ENCODE data around the gene AASDH. TPM values are rescaled to one million over a fixed set of nuclear protein-coding genes. Genes with fewer than 3 reads are reported as not detected.

The AASDH gene
- total RNA-seq, 1 donor from 2014 or later = 14.6 TPM

DNA sequence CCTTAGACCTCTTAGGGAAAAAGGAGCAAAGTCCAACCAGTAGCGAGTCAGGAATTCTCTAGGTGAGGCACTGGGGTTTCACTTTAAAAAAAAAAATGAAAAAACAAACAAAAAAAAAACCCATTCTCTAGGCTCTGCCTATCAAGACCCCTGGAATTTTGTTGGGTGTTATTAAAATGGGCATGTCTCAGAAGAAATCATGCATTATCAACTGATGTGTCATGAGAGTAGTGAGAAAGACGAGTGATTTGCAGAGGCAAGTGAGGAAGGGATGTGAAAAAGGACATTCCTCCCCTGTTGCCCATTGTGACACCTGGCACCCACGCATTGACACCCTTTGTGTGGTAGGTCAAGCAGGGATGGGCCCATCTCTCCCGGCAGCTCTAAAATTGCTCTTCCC is 78.9 kb downstream of the AASDH start:
- DNase-seq = no peak
- no peak overlapping the region for H3K4me3 ChIP-seq
- no peaks in the 10 kb centered on the region for H3K27me3 ChIP-seq
- no peaks in the 10 kb centered on the region for H3K4me1 ChIP-seq
- H3K36me3 ChIP-seq = no peaks in the 10 kb centered on the region
- no peaks in the 10 kb centered on the region for H3K9me3 ChIP-seq
- intact Hi-C loops (cut with DNase I) = no loop called here
- no peak overlapping the region for H3K27ac ChIP-seq
- TF ChIP-seq, protein P1, sequence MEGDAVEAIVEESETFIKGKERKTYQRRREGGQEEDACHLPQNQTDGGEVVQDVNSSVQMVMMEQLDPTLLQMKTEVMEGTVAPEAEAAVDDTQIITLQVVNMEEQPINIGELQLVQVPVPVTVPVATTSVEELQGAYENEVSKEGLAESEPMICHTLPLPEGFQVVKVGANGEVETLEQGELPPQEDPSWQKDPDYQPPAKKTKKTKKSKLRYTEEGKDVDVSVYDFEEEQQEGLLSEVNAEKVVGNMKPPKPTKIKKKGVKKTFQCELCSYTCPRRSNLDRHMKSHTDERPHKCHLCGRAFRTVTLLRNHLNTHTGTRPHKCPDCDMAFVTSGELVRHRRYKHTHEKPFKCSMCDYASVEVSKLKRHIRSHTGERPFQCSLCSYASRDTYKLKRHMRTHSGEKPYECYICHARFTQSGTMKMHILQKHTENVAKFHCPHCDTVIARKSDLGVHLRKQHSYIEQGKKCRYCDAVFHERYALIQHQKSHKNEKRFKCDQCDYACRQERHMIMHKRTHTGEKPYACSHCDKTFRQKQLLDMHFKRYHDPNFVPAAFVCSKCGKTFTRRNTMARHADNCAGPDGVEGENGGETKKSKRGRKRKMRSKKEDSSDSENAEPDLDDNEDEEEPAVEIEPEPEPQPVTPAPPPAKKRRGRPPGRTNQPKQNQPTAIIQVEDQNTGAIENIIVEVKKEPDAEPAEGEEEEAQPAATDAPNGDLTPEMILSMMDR (IDR thresholded peaks at IDR 0.05) = no peak
- no peak for ATAC-seq

DNA sequence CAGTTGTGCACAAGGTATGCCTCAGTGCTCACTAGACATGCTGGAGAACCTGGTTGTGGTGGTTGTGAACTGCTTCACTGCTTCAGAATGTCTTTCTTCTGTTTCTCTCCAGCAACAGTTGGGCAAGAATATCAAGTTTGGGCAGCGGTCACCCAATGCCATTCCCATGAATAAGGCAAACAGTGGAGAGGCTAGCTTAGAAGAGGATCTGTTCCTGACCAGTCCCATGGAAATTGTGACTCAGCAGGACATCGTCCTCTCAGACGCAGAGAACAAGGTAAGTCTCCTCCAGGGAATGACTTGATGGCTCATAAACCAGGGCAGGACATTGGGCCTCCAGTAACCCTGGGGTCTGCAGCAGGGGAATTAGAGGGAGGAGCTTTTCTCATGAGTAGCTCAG is 79.9 kb downstream of the AASDH start:
- no peaks in the 10 kb centered on the region for H3K27me3 ChIP-seq

DNA sequence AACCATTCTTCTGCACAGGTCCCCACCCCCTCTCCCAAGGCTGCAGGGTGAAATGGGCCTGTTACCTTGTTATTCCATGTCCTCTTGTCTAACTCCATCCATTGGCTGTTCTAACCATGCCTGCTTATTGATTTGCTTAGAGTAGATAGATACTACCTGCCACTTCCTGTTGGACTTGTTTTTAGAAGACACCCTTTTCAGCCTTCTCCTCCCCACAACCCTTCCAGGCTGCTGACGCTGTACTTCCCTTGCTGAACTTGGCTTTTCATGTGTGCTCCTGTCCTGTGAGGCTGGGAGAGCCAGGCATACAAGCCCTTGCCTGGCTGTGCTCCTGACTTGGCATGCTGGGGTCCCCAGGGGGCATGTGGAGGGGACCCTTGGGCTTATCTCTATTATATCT is 81.9 kb downstream of the AASDH start:
- no peaks in the 10 kb centered on the region for H3K4me1 ChIP-seq
- no peaks in the 10 kb centered on the region for H3K36me3 ChIP-seq
- DNase-seq (no peak), ATAC-seq (no peak)
- intact Hi-C loops (cut with DNase I) = no loop called here
- no peaks in the 10 kb centered on the region for H3K9me3 ChIP-seq
- H3K27me3 ChIP-seq = no peaks in the 10 kb centered on the region
- H3K27ac ChIP-seq = no peak overlapping the region
- TF ChIP-seq, protein P1 (IDR thresholded peaks at IDR 0.05) = no peak
- H3K4me3 ChIP-seq = no peak overlapping the region

More for the DNA sequence above, 79.9 kb downstream of the AASDH start:
- no peak overlapping the region for H3K27ac ChIP-seq
- intact Hi-C loops (cut with DNase I) = no loop called here
- H3K4me3 ChIP-seq = no peak overlapping the region
- H3K9me3 ChIP-seq = no peaks in the 10 kb centered on the region
- DNase-seq (no peak), ATAC-seq (no peak)
- H3K4me1 ChIP-seq = no peaks in the 10 kb centered on the region
- TF ChIP-seq, protein P1 (IDR thresholded peaks at IDR 0.05) = no peak
- no peaks in the 10 kb centered on the region for H3K36me3 ChIP-seq

DNA sequence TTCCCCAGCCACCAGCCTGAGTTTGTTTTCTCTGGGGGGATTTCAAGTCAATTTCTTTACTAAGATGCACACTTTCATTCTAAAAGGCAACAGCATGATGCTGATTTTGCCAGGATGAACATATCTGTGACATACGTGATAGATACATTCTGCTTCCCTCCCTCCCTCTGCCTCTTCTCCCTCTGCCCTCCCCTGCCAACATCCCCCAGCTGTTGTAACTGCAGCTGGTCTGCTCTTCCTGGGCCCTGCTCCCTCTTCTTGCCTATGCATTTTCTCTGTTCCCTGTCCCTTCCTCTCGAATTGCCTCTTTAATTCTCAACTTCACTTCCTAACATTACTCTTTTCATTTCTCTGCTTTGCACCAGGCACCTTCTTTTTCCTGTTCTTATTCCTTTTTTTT is 83.4 kb downstream of the AASDH start:
- ATAC-seq (no peak), DNase-seq (no peak)
- H3K4me1 ChIP-seq = no peaks in the 10 kb centered on the region
- no peak overlapping the region for H3K27ac ChIP-seq
- H3K4me3 ChIP-seq = no peak overlapping the region
- H3K27me3 ChIP-seq = no peaks in the 10 kb centered on the region
- no peaks in the 10 kb centered on the region for H3K9me3 ChIP-seq
- TF ChIP-seq, protein P1 (IDR thresholded peaks at IDR 0.05) = no peak
- no peaks in the 10 kb centered on the region for H3K36me3 ChIP-seq
- intact Hi-C loops (cut with DNase I) = no loop called here

DNA sequence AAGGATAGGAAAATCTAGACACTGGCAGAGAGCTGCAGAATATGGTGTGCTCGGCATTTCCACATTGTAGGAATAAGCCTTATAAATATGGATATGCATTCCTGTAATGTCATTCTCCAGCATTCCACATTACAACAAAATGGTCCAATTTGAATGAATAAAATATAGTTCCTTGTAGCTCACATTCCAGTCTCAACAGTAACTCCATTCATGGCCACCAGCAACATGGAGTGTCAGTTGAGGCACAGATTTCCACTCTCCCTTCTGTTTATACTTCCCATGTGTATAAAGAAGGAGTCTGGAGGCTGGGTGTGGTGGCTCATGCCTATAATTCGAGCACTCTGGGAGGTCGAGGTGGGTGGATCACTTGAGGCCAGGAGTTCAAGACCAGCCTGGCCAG is 84.5 kb downstream of the AASDH start:
- DNase-seq (no peak), ATAC-seq (no peak)
- Histone ChIP-seq H3K27ac (no peak overlapping the region), H3K36me3 (no peaks in the 10 kb centered on the region), H3K4me1 (no peaks in the 10 kb centered on the region), H3K4me3 (no peak overlapping the region), H3K9me3 (no peaks in the 10 kb centered on the region), H3K27me3 (no peaks in the 10 kb centered on the region)
- TF ChIP-seq, protein P1 (IDR thresholded peaks at IDR 0.05) = no peak
- intact Hi-C loops (cut with DNase I) = no loop called here

DNA sequence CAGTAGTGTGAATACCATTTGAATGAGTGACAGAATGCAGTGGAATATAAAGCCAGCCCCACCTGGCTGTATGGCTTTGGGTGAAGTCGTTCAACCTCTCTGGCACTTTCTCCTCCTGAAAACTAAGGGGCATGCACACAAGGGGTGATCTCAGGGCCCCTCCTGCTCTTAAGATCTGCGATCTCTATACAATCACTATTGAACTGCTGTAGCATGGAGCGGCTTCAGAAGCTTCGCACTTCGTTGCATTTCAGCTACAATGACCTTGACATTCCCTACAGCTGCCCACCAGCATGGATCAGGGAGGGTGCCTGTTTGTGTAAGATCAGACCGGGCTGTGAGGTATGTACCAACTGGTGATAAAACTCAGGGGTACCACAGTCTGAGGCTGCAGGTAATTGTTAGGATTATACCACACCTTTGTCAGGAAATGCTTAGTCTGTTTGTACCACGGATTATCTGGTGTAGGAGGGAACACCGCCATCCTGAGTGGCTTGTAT is 85.2 kb downstream of the AASDH start:
- no peaks in the 10 kb centered on the region for H3K36me3 ChIP-seq
- no peak for ATAC-seq

More for the DNA sequence above, 85.2 kb downstream of the AASDH start:
- no peak overlapping the region for H3K4me3 ChIP-seq
- H3K9me3 ChIP-seq = no peaks in the 10 kb centered on the region
- H3K27me3 ChIP-seq = no peaks in the 10 kb centered on the region
- TF ChIP-seq, protein P1 (IDR thresholded peaks at IDR 0.05) = no peak
- no peak overlapping the region for H3K27ac ChIP-seq
- intact Hi-C loops (cut with DNase I) = no loop called here
- no peaks in the 10 kb centered on the region for H3K4me1 ChIP-seq
- DNase-seq = no peak
